Measurements from ENCODE around the gene MRFAP1. TPM values are rescaled to one million over a fixed set of nuclear protein-coding genes. Genes with fewer than 3 reads are reported as not detected.
"Not testable (repeated sequence)": the region's sequence is repeated elsewhere in the genome, so short reads cannot be mapped to it uniquely, and the experiment has no call there.

Gene MRFAP1
- total RNA-seq, 1 donor from 2014 or later = 90.0 TPM

GRCh38 chr4:6639137-6639680 lies 1.3 kb upstream of the MRFAP1 start:
- DNase-seq = no peak

- DNase-seq = no peak
Measured at GRCh38 chr4:6641164-6641970, 882 bp downstream of the MRFAP1 start.

GRCh38 chr4:6641971-6642320 lies 1.5 kb downstream of the MRFAP1 start:
- DNase-seq = no peak

- no peak for DNase-seq
Measured at GRCh38 chr4:6643141-6643847, 2.8 kb downstream of the MRFAP1 start.

GRCh38 chr4:6644792-6645530 lies 4.5 kb downstream of the MRFAP1 start:
- no peak for DNase-seq

GRCh38 chr4:6647169-6647568 lies 6.7 kb downstream of the MRFAP1 start:
- DNase-seq = no peak

- DNase-seq = no peak
Measured at GRCh38 chr4:6647582-6648230, 7.2 kb downstream of the MRFAP1 start.

GRCh38 chr4:6649216-6649615 lies 8.7 kb downstream of the MRFAP1 start:
- no peak for DNase-seq

GRCh38 chr4:6654211-6654610 lies 13.7 kb downstream of the MRFAP1 start:
- not testable (repeated sequence) for DNase-seq

- DNase-seq = not testable (repeated sequence)
Measured at GRCh38 chr4:6655291-6655690, 14.8 kb downstream of the MRFAP1 start.

- no peak for DNase-seq
Measured at GRCh38 chr4:6655924-6656323, 15.4 kb downstream of the MRFAP1 start.

GRCh38 chr4:6657242-6658208 lies 17.0 kb downstream of the MRFAP1 start:
- no peak for DNase-seq

- DNase-seq = no peak
Measured at GRCh38 chr4:6658209-6658595, 17.7 kb downstream of the MRFAP1 start.

- DNase-seq = no peak
Measured at GRCh38 chr4:6658597-6659075, 18.2 kb downstream of the MRFAP1 start.

GRCh38 chr4:6659897-6660296 lies 19.4 kb downstream of the MRFAP1 start:
- no peak for DNase-seq

GRCh38 chr4:6660430-6660829 lies 19.9 kb downstream of the MRFAP1 start:
- DNase-seq = no peak

- DNase-seq = no peak
Measured at GRCh38 chr4:6662591-6662990, 22.1 kb downstream of the MRFAP1 start.

GRCh38 chr4:6663596-6664393 lies 23.3 kb downstream of the MRFAP1 start:
- no peak for DNase-seq

- no peak for DNase-seq
Measured at GRCh38 chr4:6665320-6665654, 24.8 kb downstream of the MRFAP1 start.

GRCh38 chr4:6668391-6668790 lies 27.9 kb downstream of the MRFAP1 start:
- DNase-seq = no peak

Measured in occipital lobe (tissue), 2 donors.